ENCODE results near the gene TSC22D1. TPM values are rescaled to one million over a fixed set of nuclear protein-coding genes. Genes with fewer than 3 reads are reported as not detected.

The TSC22D1 gene
- total RNA-seq, 1 donor from 2014 or later: 85.3 TPM

DNA sequence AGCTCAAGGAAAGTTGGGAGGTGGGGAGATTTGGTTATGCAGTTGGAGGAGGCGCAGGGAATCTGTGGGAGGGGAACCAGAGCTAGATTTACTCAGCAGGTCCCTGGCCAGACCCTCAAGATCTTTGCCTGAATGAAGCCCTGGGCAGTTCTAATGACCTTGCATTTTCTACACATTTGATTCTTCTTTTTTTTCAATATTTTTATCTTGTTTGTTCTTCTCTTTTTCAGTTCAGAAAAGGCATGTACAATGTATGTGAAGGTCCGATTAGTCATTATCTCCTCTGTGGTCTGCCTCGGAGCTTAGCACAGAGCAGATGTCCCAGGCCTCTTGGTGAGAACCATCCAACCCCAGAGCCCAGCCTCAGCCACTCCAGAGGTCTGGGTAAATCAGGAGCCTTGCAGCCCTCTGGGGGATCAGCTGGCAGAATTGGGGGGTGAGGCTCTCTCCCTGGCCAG lies 178.3 kb downstream of the TSC22D1 start:
- peak; percentile 22 for DNase-seq (ENCODE audit: low spot score)
- intact Hi-C loops (cut with DNase I): no loop called here

DNA sequence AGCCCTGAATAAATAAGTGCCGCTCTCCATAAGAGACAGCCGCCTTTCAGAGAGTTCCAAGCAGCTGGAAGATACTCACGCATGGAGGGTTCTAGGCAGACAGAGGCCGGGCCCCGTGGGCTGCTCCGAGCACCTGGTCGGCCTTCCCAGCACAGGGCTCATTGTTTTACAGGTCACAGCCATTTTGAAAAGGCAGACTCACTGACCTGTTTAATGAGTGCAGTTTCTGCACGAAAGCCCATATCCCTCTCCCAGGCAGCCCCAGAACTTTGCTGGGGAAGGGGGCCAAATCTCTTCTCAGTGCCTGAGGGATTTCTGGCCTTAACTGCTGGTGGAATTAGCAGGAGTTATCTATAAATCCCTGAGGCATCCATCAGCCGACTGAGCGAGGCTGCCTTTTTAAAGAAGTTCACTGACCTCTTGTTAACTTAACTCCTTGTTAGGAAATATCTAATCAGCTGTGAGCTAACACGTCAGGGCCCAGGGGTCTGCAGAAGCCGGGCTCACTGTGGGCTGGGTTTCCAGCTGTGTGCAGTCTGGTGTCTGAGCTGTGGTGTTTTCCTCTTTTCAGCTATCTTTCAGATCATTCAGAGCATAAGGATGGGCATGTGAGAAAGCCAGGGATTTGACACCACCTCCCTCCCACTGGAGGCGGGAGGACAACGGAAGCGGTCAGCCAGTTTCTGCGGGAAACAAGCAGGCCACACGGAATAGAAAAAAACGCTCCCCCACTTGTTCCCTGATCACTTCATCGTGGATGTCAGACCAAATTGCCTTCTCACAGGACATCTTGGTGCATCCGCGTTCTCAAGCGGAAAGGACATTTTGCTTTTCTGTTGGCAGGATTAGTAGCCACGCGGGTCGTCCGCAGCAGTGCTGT lies 179.2 kb downstream of the TSC22D1 start:
- DNase-seq (ENCODE audit: low spot score): peak; percentile 71
- intact Hi-C loops (cut with DNase I): no loop called here

- no peak for DNase-seq (ENCODE audit: low spot score)
- intact Hi-C loops (cut with DNase I): no loop called here
Observed at GRCh38 chr13:44395976-44396694, 180.0 kb downstream of the TSC22D1 start.

DNA sequence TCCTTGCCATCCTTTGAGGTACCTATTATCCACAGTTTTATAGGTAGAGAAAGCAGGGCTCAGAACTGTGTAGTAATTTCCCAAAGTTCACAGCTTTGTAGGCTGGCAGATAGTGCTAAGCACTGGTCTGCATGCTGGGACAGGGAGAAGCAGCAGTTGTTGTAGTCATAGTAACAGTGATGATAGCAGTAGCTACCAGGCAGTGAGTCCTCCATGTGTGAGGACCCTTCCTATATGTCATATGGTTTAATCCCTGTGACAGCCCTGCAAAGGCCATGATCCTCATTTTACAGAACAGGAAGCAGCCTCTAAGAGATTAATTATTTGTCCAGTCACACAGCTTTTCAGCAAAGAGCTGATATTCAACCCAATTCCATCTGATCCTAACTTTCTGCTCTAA lies 181.5 kb downstream of the TSC22D1 start:
- intact Hi-C loops (cut with DNase I): no loop called here

DNA sequence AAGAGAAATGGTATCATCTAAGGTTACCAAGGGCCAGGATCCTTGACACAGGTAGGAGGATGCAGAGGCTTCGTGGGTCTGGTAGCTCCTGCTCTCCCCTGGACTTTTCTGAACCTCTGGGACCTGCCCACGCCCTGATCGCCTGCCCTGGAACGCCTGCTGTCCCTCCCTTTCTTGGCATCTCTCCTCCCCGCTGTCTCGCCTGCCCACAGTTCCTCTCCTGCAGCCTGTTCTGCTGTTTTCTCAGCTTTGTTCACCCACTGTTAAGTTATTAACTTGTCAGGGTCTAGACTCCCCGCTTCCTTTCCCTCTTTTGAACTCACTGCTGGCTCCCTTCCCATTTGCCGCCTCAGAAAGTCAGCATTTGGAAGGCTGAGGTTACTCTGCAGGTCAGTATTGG lies 182.7 kb downstream of the TSC22D1 start:
- intact Hi-C loops (cut with DNase I): no loop called here
- peak; percentile 64 for DNase-seq (ENCODE audit: low spot score)

More for the DNA sequence above, 181.5 kb downstream of the TSC22D1 start:
- DNase-seq (ENCODE audit: low spot score): no peak

GRCh38 chr13:44389876-44390275 lies 186.3 kb downstream of the TSC22D1 start:
- DNase-seq (ENCODE audit: low spot score): no peak
- intact Hi-C loops (cut with DNase I): no loop called here

DNA sequence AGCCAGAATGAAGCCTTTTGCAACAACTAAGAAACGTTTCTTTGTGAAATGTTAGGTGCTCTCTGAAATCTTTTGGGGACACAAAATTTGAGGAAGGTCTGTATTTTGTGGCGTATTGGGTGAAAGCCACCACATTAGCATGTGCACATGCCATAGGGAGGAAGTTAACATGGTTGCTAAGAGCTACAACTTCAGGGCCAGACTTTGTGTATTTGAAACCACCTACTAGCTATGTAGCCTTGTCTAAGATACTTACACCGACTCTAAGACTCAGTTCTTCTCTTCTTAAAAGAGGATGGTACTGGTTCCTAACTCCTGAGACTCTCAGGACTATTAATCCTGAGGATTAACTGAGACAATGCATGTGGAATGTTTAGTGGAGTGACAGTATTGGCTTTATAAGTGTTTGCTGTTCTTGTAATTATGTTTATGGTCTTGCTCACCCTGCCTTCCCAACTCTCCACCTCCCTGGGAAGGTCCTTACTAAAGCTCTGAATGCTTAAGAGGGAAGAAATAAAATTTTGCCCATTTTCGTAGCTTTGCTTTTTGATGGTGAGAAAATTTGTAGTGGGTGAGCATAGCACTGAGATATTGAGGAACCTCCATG lies 187.0 kb downstream of the TSC22D1 start:
- intact Hi-C loops (cut with DNase I): no loop called here
- DNase-seq (ENCODE audit: low spot score): no peak

GRCh38 chr13:44388427-44389059 lies 187.6 kb downstream of the TSC22D1 start:
- intact Hi-C loops (cut with DNase I): no loop called here

DNA sequence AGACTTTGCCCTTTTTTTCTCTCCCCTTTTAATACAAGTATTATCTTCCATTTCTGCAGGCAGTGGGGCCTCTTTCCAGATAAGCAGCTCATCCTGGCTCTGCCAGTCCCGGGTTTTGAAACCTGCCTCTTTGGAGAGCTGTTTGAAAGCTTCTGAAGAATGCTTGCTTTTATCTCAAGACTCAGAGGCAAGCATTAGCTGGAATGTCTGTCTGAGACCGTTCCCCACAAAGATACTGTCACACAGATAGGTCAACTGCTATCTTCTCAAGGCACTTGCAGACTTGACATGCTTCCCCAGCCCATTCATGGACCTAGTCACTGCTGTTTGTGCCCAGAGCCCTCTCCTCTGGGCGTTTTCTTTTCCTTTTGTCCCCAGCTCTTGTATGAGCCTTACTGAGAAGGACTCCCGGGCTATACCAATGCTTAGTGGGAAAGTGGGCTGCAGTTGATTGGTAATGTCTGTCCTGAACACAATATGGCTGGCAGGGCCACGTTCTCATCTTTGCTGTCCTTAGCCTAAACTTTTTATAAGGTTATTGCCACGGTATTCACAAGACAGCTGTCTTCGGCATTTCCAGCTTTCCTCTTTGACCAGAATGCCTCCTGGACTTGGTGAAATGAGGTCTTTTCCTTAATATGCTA lies 189.1 kb downstream of the TSC22D1 start:
- intact Hi-C loops (cut with DNase I): no loop called here
- DNase-seq (ENCODE audit: low spot score): no peak

More at GRCh38 chr13:44388427-44389059, 187.6 kb downstream of the TSC22D1 start:
- no peak for DNase-seq (ENCODE audit: low spot score)

GRCh38 chr13:44385847-44386246 lies 190.3 kb downstream of the TSC22D1 start:
- intact Hi-C loops (cut with DNase I): no loop called here
- DNase-seq (ENCODE audit: low spot score): no peak

- intact Hi-C loops (cut with DNase I): no loop called here
Observed at GRCh38 chr13:44385401-44385800, 190.7 kb downstream of the TSC22D1 start.

GRCh38 chr13:44384778-44385177 lies 191.4 kb downstream of the TSC22D1 start:
- intact Hi-C loops (cut with DNase I): no loop called here
- DNase-seq (ENCODE audit: low spot score): no peak

More at GRCh38 chr13:44385401-44385800, 190.7 kb downstream of the TSC22D1 start:
- DNase-seq (ENCODE audit: low spot score): no peak

GRCh38 chr13:44383945-44384344 lies 192.2 kb downstream of the TSC22D1 start:
- intact Hi-C loops (cut with DNase I): no loop called here
- no peak for DNase-seq (ENCODE audit: low spot score)

- DNase-seq (ENCODE audit: low spot score): no peak
- intact Hi-C loops (cut with DNase I): no loop called here
Observed at GRCh38 chr13:44382635-44383145, 193.4 kb downstream of the TSC22D1 start.

Other genes starting within 250 kb of the TSC22D1 start
- gene SERP2, start 202.5 kb downstream of the TSC22D1 start, total RNA-seq: 7.9 TPM

All from cardiac septum (tissue), 1 donor.